Activated CD4-positive, alpha-beta T cell treated with anti-CD3 and anti-CD28 coated beads, Interleukin-2, amount 50 U/mL, for 1 hour (primary cell): ENCODE measurements around the gene PINK1.

Source experiments
- DNase-seq: peaks from one replicate; pipeline ENCODE4 v3.0.0-alpha.2; 2020

The PINK1 gene

GRCh38 chr1:20611652-20612051, 21.6 kb upstream of the PINK1 start:
- DNase-seq = no peak

GRCh38 chr1:20612221-20612746, 21.0 kb upstream of the PINK1 start:
- DNase-seq = no peak

GRCh38 chr1:20614131-20614579, 19.1 kb upstream of the PINK1 start:
- no peak for DNase-seq

GRCh38 chr1:20615946-20616846, 17.1 kb upstream of the PINK1 start:
- DNase-seq = no peak

- DNase-seq = no peak
These were observed 16.3 kb upstream of the PINK1 start for GRCh38 chr1:20616847-20617487.

- DNase-seq = no peak
These were observed 14.7 kb upstream of the PINK1 start for GRCh38 chr1:20618550-20618949.

GRCh38 chr1:20619999-20620398, 13.3 kb upstream of the PINK1 start:
- no peak for DNase-seq

GRCh38 chr1:20621012-20621411, 12.2 kb upstream of the PINK1 start:
- DNase-seq = no peak

GRCh38 chr1:20624709-20625108, 8.5 kb upstream of the PINK1 start:
- no peak for DNase-seq

GRCh38 chr1:20625176-20626097, 7.8 kb upstream of the PINK1 start:
- no peak for DNase-seq

- DNase-seq = no peak
These were observed 7.2 kb upstream of the PINK1 start for GRCh38 chr1:20626098-20626427.

- no peak for DNase-seq
These were observed 6.7 kb upstream of the PINK1 start for GRCh38 chr1:20626524-20626923.

- DNase-seq = no peak
These were observed 2.5 kb upstream of the PINK1 start for GRCh38 chr1:20630729-20631128.

GRCh38 chr1:20632386-20632785, 872 bp upstream of the PINK1 start:
- DNase-seq = no peak

- peak; percentile 13 for DNase-seq
These were observed 871 bp downstream of the PINK1 start for GRCh38 chr1:20634065-20634593.

GRCh38 chr1:20634594-20635084, 1.4 kb downstream of the PINK1 start:
- peak; percentile 18 for DNase-seq

GRCh38 chr1:20636785-20637347, 3.6 kb downstream of the PINK1 start:
- no peak for DNase-seq

GRCh38 chr1:20640183-20640597, 6.9 kb downstream of the PINK1 start:
- peak; percentile 53 for DNase-seq

GRCh38 chr1:20641975-20642374, 8.7 kb downstream of the PINK1 start:
- DNase-seq = no peak

- DNase-seq = no peak
These were observed 9.8 kb downstream of the PINK1 start for GRCh38 chr1:20643080-20643479.

GRCh38 chr1:20644416-20644815, 11.2 kb downstream of the PINK1 start:
- DNase-seq = no peak

GRCh38 chr1:20645414-20645813, 12.2 kb downstream of the PINK1 start:
- no peak for DNase-seq
